Measurements from ENCODE around the gene TJP3.

Gene TJP3

DNA sequence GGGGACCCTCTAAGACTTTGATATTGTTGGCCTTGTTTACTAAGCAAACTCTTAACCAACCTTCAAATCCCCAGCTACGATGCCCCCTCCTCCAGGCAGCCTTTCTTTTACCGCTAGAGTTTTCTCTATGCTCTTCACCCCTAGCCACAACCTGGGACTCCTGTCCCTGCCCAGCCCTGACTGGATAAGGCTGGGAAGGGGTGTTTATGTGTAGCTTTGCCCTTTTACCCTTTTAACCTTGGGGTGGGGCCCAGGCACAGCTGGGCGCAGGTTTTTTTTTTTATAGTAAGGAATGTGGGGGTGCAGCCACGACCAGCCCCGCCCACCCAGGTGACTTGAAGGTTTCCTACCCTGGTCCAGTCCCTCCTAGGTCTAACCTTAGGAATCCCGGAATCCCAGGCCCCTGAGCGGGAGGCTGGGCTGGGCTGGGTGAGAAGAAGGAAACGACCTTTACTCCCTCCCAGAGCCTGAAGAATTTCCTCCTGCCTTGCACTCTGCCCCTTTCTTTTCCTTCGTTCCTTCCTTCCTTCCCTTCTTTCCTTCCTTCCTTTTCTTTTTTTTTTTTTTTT lies 12.2 kb downstream of the TJP3 start:
- DNase-seq, result no peak

DNA sequence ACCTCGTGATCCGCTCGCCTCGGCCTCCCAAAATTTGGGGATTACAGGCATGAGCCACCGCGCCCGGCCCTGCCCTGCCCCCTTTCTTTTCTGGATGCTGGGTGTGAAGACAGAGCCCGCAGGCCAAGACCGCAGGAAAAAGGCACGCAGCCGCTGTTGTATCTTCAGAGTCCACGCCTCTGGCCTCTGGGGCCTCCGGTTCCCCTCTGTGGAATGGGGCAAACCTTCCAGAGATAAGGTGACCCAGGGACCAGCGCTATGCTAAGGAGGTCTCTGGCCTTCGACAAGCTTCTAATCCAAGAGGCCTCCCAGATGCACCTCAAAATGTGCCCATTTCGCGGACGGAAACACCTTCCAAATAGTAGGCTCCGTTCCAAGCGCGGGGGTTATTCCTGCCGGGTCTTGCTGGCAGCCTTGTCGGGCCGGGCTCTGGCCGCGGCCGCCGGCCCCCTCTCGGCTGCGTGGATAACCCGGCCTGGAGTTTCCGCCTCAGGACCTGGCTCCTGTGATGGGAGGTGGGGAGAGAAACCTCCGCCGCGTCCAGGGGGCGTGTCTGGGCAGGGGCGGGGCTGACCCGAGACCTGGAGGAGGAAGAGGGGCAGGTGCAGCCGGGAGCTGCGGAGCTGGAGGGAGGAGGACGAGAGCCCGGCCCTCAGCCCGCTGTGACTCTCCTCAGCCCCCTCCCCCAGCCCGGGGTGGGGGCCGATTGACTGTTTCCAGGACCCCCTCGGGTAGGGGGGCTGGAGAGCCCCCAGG lies 13.1 kb downstream of the TJP3 start:
- DNase-seq, result no peak

GRCh38 chr19:3721887-3722442 lies 13.8 kb downstream of the TJP3 start:
- DNase-seq, result no peak

- DNase-seq, result no peak
Measured at GRCh38 chr19:3722443-3723109, 14.4 kb downstream of the TJP3 start.

GRCh38 chr19:3723110-3723488 lies 14.9 kb downstream of the TJP3 start:
- no peak for DNase-seq

DNA sequence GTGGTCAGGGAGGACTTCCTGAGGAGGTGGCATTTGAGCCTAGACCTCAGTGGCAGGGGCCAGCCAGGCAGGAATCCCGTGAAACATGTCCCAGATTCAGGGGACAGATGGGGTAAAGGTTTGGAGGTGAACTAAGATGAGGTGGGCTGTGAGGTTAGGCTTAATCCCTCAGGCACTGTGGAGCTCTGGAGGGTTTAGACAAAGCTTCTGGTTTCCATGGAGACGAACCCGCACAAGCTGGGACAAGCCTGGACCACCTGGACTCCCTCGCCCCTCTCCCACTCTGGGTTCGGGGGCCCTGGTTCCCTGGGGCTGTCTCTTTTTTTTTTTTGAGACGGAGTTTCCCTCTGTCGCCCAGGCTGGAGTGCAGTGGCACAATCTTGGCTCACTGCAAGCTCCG lies 15.7 kb downstream of the TJP3 start:
- no peak for DNase-seq

DNA sequence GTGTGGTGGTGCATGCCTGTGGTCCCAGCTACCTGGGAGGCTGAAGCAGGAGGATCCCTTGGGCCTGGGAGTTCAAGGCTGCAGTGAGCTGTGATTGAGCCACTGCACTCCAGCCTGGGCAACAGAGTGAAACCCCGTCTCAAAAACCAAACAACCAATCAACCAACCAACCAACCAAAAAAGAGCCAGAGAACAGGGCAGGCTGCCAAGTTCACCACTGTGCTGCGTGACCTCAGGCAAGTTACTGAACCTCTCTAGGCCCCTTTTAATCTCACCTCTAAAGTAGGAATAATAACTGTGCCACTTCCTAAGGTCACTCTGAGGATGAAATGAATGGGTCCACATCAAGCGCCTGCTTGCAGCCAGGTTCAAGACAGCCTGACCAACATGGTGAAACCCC lies 16.9 kb downstream of the TJP3 start:
- no peak for DNase-seq

DNA sequence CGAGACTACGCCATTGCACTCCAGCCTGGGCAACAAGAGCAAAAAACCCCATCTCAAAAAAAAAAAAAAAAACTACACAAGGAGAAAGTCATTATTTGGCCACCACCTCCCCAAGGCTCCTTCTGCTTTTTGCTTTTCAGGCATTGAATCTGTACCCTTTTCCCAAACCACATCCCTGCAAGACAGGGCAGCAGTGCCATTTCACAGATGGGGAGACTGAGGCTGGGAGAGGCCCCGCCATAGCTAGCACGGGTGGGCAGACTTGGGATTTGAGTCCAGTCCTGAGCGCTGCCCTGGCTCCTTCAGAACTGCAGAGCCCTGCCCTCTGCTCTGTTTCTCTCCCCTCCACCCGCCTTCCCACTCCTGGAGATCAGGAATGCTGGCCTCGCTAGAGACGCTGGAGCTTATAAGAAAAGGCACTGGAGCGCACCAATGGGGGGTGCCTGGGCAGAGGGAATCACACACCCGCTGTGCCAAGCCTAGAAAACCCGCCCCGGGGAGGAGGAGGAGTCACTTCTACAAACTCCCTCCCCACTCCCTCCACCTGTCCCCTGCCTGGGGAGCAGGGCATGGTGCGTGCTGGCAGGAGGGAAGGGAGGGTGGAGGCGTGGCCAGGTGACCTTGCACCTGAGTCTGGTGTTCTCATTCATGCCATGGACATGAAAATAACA lies 17.6 kb downstream of the TJP3 start:
- no peak for DNase-seq

DNA sequence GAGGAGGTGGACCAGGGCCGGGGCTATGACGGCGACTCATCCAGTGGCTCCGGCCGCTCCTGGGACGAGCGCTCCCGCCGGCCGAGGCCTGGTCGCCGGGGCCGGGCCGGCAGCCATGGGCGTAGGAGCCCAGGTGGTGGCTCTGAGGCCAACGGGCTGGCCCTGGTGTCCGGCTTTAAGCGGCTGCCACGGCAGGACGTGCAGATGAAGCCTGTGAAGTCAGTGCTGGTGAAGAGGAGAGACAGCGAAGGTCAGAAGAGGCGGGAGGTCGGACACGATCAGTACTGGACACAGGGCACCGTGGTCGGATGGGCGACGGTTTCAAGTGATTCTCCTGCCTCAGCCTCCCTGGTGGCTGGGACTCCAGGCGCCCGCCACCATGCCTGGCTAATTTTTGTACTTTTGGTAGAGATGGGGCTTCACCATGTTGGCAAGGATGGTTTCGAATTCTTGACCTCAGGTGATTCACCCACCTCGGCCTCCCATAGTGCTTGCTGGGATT lies 22.3 kb downstream of the TJP3 start:
- DNase-seq, result no peak

DNA sequence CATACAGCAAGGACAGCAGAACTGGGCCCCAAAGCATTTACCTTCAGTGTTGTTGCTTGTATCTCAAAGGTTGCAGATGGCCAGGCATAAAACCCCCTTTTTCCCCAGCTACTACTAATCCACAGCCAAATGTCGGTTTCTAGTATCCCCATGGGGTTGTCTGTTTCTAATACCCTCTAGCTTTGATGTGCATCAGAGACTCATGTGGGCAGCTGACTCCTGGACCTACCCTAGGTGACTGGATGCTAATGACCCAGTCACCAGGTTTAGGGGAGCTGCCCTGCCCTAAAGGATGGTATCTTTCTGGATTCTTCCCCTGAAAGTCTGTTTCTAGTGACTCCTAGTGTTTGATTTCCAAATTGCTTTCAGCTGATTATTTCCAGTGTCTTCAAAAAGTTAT lies 23.9 kb downstream of the TJP3 start:
- no peak for DNase-seq

DNA sequence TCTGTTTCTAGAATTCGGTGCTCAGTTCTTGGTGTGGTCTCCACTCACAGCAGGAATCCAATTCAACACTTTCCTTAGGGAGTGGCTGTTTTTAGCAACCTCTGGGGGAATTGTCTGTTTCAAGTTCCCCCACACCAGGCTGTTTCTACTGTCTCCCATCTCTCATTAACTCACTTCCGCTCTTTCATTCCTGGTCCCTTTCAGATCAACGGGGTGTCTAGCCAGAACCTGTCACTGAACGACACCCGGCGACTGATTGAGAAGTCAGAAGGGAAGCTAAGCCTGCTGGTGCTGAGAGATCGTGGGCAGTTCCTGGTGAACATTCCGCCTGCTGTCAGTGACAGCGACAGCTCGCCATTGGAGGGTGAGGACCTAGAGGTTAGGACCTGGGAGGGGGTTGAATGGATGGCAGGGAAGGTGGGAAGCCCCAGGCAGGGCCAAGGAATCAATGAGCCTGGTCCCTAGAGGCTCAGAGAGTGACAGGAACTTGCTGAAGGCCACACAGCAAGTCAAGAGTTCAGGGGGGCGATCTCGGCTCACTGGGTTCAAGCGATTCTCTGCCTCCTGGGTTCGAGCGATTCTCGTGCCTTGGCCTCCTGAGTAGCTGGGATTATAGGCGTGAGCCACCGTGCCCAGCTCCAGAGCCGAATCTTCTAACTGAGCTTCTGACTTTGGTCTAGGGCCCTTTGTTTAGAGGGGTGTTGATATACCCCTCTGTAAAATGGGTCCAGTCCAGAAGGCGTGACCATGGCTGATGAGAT lies 25.5 kb downstream of the TJP3 start:
- no peak for DNase-seq

GRCh38 chr19:3734310-3734600 lies 26.1 kb downstream of the TJP3 start:
- DNase-seq, result no peak

- DNase-seq, result no peak
Measured at GRCh38 chr19:3736106-3736724, 28.0 kb downstream of the TJP3 start.

- DNase-seq, result no peak
Measured at GRCh38 chr19:3737487-3738205, 29.5 kb downstream of the TJP3 start.

- no peak for DNase-seq
Measured at GRCh38 chr19:3738477-3739220, 30.5 kb downstream of the TJP3 start.

DNA sequence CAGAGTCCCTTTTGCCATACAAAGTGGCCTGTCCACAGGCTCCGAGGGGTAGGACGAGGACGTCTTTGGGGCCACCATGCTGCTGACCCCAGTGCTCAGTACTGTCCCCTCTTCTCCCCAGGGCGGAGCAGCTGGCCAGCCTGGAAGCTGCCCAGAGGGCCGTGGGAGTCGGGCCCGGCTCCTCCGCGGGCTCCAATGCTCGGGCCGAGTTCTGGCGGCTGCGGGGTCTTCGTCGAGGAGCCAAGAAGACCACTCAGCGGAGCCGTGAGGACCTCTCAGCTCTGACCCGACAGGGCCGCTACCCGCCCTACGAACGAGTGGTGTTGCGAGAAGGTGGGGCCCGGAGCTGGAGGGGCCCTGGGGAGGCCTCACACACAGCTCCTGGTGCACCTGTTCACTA lies 32.2 kb downstream of the TJP3 start:
- DNase-seq, result no peak

- DNase-seq, result no peak
Measured at GRCh38 chr19:3743486-3743885, 35.3 kb downstream of the TJP3 start.

DNA sequence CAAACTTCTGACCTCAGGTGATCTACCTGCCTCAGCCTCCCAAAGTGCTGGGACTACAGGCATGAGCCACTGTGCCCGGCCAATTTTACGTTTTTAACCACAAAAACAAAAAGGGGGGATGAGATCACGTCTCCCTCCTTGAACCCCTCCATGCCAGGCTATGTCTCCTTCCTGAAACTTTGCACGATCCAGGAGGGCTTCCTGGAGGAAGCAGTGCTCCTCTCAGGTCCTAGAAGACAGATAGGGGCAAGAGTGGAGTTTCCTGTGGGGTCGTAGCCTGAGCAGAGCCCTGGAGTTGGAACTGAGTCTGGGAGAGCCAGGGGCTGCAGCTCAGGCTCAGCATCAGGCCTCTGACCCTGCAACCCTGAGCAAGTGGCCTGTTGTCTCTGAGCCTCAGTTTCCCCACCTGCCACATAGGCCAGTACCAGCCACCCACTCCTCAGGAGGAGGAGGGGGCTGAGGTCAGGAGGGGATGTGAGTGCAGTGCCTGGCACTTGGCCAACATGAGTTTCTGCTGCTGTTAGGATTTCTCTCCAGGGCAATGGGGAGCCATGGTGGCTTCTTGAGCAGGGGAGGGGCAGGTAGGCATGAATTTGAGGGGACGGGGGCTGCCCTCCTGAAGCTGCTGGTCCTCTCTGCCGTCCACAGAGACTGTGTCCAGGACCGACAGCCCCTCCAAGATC lies 37.3 kb downstream of the TJP3 start:
- no peak for DNase-seq

DNA sequence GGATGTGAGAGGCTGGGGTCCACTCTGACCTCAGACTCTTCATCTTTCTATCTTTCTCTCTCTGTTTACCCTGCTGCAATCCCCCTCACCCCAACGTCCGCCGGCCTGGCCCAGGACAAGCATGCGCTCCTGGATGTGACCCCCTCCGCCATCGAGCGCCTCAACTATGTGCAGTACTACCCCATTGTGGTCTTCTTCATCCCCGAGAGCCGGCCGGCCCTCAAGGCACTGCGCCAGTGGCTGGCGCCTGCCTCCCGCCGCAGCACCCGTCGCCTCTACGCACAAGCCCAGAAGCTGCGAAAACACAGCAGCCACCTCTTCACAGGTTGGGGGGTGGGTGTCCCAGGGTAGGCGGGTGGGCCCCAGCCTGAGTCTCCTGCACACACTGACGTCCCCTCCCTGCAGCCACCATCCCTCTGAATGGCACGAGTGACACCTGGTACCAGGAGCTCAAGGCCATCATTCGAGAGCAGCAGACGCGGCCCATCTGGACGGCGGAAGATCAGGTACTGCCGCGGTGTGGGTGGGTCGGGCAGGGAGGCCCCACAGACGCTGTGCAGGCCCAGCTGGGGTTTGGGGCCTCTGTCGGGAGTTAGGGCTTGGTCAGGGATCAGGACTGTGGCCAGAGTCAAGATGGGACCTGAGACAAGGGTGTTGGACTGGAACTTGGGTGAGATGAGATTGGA lies 38.3 kb downstream of the TJP3 start:
- DNase-seq, result no peak

GRCh38 chr19:3748965-3749364 lies 40.8 kb downstream of the TJP3 start:
- DNase-seq, result no peak
